ENCODE results near the gene ZNF12.
A peak's percentile ranks its signal among the peaks of the same experiment; 100 is the strongest.
"Not testable (repeated sequence)": the region's sequence is repeated elsewhere in the genome, so short reads cannot be mapped to it uniquely, and the experiment has no call there.

ZNF12 gene

DNA sequence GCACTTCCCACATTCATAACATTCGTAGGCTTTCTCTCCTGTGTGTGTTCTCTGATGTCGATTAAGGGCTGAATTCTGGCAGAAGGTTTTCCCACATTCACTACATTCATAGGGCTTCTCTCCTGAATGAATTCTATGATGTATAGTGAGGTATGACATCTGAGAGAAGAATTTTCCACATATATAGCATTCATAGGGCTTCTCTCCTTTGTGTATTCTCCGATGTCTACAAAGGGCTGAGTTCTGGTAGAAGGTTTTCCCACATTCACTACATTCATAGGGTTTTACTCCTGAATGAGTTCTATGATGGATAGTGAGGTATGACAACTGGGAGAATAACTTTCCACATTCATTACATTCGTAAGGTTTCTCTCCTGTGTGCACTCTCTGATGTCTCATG is 15.6 kb downstream of the ZNF12 start:
- DNase-seq = no peak

DNA sequence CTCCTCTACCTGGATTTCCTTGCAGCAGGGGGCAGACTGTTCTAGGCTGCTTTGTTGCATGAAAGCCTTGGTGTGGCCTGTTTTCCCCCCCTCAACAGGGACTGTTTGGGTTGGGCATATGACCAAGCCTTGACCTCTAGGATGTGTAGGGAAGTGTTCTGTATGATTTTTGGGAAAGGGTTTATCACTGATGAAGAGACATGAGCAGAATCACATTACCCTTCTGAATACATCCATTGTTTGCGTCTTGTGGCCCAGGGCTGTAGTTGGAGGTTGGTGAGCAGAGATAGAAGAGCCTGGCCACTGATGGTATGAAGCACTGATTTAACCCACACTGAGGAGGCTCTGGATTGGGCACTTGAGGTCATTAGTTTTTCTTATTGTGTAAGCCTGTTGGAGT is 26.6 kb downstream of the ZNF12 start:
- no peak for DNase-seq

DNA sequence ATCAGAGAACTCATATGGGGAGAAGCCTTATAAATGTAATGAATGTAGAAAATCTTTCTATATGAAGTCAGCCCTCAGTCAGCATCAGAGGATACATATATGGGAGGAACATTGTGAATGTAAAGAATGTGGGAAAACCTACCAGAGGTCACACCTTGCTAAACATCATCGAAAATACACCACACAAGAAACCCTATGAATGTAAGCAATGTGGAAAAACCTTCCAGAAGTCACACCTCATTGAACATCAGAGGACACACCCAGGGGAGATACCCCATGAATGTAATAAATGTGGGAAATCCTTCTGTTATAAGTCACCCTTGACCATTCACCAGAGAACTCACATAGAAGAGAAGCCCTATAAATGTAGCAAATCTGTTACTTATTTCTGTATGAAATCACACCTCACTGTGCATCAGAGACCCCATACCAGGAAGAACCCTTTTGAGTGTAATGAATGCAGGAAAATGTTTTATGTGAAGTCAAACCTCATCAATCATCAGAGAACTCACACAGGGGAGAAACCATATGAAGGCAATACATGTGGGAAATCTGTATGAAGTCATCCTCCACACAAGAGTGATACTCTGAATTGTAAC is 30.8 kb downstream of the ZNF12 start:
- DNase-seq = no peak

DNA sequence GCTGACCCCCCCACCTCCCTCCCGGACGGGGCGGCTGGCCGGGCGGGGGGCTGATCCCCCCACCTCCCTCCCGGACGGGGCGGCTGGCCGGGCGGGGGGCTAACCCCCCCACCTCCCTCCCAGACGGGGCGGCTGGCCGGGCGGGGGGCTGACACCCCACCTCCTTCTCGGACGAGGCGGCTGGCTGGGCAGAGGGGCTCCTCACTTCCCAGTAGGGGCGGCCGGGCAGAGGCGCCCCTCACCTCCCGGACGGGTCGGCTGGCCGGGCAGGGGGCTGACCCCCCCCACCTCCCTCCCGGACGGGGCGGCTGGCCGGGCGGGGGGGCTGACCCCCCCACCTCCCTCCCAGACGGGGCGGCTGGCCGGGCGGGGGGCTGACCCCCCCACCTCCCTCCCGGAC is 35.9 kb downstream of the ZNF12 start:
- DNase-seq = not testable (repeated sequence)

DNA sequence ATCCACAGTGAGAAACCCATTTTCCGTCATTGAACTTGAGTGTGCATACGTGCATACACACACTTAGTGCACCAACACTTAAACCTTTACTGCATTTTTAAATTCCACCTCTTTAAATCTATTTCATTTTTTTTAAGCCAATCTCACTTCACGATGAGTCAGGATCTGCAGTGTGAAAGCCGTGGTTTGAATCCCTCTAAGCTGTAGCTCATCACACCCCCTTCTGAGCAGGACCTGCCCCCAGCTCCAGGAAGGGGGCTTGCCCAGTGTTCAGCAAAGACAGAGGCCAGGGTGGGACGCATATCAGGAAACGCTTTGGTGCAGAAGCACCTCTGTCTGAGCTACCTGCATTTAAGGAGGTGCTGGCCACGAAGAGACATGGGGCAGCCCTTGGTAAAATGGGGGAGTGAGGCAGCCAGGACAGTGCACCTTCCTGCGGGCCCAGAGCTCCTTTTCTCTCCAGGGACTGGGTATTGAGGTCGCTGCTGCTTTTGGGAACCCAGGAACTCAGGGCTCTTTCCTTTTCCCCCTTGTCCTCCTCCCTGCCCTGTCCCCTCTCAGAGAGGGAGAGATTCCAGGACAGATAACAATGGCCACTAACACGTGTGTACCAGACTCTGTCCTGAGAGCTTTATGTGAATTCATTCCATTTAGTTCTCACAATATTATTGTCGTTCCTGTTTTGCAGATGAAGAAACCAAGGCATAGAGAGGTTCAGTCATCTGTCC is 48.0 kb downstream of the ZNF12 start:
- DNase-seq = no peak

DNA sequence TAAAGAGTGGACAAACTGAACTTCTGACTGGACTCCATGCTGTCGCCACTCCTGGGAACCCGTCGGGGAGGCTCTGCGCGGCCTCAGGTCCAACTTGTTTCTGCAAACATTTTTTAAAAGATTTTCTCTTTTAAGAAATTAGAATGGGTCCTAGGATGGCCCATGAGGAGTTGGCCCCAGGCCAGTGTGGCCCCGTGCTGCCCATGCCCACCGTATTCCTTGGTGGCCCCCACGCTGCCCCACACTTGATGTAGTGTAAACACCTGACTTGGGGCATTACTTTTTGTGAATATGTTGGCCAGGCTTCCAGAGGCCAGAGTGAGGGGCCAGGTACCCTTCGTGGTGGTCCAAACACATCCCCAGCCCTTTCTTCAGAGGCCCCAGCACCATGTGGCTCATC is 50.3 kb downstream of the ZNF12 start:
- DNase-seq = no peak

DNA sequence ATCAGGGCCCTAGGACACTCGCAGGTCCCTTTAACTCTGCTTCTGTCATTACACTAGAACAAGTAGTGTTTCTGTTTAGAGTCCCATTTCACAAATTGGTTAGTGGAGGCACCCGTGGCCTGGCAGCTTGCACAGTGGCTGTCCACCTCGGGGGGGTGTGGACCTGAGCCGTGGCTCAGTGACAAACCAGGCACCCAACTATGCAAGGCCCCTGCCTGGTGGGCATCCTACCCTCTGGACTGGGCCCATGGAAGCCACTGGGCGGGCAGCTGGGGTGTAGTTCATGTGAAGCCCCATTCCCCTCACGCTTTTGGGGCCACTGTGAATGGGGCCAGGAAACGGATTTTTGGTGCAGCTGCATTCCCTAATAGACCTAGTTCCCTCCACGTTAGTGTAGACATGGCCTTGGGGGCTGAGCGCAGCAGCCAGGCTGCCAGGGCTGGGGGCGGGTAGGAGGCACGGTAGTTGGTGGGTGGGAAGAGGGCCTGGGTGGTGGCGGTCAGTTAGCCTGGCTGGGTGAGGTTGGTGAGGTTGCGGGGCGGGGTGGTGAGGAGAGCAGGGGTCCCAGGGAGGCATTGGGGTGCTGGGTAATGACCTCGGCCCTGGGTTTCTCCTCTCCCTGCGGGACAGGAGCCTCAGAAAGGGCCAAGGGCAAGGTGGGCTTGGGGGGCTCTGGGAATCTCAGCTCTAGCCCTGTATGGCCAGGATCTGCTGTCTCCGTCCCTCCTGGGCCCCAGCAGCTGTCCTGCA is 50.9 kb downstream of the ZNF12 start:
- no peak for DNase-seq

DNA sequence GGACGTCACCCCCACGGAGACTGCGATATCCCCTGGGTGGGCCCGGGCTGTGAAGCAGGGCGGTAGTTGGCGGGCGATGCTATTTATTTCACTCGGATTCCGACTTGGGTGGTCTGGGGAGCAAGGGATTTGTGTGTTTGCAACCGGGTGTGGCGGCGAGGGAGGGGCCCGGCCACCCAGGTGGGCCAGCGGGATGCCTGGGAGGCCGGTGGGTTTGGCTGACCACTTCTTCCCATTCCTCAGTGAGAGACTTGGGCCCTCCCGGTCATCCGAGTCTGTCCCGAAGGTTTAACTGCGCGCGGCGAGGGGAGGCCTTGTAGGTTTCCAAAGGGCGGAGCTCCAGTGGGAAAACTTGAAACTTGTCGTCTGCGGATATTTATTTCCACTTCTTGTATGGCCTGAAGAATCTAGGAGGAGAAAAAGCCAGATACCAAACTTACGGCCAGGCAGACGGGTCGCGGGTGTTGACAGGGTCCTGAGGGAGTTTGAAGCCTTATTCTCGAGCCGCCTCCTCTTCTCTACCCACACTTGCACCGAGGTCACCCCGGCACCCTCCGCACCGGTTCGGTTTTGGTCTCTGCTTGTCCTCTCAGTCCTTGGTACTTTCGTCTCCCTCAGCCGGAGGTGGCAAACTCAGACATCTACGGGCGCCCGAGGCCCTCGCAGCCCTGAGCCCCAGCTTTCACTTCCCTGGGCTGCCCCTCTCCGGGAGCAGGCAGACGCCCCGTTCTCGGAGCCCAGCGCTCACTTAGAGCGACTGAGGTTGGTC is 51.7 kb downstream of the ZNF12 start:
- DNase-seq = no peak

DNA sequence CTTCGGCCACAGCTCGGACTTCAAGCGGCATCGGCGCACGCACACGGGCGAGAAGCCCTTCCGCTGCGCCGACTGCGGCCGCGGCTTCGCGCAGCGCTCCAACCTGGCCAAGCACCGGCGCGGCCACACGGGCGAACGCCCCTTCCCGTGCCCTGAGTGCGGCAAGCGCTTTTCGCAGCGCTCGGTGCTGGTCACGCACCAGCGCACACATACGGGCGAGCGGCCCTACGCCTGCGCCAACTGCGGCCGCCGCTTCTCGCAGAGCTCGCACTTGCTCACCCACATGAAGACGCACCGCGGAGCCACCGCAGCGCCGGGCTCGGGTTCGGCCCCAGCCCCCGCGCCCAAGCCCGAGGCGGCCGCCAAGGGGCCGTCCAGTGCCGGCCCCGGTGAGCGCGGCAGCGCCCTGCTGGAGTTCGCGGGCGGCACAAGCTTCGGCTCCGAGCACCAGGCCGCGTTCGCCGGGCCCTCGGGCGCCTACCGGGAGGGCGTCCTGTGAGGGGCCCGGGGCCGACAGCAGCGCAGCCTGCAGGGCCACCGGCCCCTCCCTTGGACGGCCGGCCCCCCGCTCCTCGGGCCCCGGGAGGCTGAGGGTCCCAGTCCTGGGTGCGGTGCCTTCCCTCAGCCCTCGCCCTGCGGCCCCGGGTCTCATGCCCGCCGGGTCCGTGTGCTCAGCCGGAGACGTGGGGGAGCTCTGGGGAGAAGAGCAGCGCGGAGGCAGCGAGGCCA is 52.5 kb downstream of the ZNF12 start:
- peak; percentile 4 for DNase-seq

DNA sequence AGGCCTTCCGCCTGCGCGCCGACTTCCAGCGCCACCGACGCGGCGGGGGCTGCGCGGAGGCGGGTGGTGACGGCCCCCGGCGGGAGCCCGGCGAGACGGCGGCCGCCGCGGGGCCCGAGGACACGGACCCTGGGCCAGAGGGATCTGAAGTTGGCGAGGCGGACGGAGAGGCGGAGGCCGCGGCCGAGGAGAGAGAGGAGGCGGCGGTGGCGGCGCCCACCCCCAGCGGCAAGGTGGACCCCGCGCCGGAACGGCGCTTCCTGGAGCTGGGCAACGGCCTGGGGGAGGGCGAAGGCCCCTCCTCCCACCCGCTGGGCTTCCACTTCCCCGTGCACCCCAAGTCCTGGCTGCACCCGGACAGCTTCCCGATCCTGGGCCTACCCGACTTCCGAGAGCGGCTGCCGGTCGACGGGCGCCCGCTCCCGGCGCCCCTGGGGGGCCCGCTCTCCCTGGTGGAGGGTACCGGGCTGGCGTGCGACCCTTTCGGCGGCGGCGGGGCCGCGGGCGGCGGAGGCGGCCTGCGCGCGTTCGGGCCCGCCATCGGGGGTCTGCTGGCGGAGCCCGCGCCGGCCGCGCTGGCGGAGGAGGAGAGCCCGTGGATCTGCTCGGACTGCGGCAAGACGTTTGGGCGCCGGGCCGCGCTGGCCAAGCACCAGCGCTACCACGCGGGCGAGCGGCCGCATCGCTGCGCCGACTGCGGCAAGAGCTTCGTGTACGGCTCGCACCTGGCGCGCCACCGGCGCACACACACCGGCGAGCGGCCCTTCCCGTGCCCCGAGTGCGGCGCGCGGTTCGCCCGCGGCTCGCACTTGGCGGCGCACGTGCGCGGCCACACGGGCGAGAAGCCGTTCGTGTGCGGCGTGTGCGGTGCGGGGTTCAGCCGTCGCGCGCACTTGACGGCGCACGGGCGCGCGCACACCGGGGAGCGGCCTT is 53.4 kb downstream of the ZNF12 start:
- DNase-seq = peak; percentile 7

DNA sequence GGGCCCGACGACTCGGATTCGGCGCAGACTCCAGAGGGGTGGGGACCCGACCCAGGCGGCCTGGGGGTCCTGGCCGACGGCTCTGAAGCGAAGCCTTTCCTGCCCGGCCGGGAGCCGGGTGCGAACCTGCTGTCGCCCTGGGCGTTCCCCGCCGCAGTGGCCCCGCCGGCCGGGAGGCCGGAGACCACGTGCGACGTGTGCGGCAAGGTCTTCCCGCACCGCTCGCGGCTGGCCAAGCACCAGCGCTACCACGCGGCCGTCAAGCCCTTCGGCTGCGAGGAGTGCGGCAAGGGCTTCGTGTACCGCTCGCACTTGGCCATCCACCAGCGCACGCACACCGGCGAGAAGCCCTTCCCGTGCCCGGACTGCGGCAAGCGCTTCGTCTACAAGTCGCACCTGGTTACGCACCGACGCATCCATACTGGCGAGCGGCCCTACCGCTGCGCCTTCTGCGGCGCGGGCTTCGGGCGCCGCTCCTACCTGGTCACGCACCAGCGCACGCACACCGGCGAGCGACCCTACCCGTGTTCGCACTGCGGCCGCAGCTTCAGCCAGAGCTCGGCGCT is 54.2 kb downstream of the ZNF12 start:
- peak; percentile 9 for DNase-seq

DNA sequence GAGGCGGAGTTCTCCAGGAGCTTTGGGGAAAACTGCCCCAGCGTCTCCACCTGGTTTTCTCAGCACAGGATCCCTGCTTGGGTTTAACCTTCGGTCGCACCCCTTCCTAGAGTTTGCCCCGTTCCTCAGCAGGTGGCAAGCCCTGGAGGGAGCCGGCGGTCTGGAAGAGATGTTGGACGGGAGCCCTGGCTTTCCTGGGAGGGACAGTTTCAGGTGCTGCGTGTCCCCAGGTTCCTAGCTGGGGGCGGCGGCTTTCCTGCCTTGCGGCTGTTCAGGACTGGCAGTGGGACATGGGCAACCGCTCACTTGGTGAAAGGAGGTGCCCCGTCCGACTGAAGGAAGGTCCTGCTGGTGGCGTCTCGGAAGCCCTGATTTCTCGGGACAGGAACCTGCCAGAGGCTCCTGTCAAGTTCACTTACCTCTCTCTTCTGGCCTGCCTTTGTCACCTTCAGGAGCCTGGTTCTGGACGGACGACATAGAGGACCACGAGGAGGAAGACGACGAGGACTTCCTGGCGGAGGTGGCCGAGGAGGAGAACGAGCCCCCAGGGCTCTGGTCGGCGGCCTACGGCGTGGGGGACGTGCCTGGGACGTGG is 54.8 kb downstream of the ZNF12 start:
- peak; percentile 13 for DNase-seq

DNA sequence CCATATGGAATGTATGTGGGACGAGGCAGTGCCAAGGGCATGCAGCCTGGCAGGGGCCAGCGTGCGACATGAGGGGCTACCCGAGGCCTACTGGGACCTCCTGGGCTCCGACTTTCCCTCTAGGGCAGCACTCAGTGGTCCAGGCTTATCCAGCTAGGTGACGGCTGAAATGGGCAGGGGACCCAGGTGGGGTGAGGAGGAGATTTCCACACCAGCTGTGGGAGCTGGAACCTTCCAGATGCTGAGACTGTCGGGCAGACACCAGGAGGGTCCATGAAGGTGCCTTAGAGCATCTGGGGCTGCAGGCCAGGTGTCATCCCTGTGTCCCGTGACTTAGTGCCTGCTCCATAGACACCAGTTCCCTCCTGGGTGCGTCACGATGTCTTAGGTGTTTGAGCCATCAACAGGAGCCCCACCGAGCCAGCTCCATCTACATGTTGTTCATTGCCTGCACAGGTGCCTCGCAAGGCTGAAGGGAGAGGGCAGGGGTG is 56.2 kb downstream of the ZNF12 start:
- DNase-seq = no peak

DNA sequence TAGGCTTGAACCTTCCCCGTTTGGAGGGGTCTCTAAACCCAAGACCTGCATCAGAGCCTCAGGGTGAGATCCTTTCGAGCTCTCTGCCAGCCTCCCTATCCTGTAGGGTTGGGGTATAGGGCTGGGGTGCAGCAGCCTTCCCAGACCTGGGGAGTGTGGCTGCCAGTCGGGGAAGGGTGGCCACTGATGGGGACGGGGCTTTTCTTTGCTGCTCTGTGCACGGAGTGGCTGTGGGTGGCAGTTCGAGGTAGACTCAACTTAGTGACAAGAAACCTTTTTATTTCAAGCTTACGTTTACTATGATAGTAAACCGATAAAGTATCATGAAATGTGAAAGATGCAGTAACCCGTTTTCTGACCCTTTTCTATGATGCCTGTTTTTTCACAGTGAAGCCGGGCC is 56.7 kb downstream of the ZNF12 start:
- DNase-seq = no peak

DNA sequence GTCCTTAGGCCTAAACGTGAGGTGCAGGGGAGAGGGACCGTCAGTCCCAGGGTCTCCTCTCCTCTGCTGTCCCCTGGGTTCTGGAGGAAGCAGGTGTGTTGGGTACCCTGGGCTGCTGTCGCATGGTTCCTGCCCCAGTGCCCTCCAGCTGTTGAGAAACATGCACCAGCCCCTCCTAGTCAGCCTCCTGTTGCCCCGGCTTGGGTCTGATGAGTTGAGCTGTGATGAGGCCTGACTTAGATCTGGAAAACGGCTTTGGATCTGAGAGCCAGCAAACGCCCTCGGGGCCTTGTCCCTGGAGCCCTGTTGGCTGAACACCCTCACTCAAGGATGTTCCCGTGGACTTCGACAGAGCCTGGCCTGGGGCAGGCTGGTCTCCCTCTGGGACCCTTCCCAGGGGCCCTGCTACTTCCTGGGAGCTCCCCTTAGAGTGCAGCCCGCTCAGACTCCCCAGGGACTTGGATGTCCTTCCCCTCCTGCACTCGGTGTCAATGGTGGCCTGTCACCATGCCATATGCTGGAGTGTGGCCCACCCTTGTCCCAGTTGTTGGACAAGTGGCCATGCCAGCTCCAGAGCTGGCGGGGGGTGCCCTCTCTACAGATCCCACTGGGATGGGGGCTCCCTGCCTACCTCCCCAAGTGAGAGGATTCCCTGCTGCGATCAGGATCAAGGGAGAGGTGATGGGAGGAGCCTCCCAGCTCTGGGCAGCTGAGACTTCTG is 57.3 kb downstream of the ZNF12 start:
- no peak for DNase-seq

DNA sequence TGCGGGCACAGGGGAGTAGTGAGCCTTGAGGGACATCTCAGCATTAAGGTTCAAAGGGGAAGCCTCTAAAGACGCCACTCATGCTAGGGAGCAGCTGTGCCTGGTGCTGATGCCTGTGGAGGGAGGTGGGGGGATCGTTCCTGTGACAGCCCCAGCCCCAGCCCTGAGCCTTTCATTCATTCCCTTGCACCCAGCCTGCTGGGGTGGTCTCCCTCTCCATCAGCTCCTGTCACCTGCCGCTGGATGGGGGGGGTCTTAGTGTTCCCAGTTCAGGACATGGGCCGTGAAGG is 58.0 kb downstream of the ZNF12 start:
- no peak for DNase-seq

DNA sequence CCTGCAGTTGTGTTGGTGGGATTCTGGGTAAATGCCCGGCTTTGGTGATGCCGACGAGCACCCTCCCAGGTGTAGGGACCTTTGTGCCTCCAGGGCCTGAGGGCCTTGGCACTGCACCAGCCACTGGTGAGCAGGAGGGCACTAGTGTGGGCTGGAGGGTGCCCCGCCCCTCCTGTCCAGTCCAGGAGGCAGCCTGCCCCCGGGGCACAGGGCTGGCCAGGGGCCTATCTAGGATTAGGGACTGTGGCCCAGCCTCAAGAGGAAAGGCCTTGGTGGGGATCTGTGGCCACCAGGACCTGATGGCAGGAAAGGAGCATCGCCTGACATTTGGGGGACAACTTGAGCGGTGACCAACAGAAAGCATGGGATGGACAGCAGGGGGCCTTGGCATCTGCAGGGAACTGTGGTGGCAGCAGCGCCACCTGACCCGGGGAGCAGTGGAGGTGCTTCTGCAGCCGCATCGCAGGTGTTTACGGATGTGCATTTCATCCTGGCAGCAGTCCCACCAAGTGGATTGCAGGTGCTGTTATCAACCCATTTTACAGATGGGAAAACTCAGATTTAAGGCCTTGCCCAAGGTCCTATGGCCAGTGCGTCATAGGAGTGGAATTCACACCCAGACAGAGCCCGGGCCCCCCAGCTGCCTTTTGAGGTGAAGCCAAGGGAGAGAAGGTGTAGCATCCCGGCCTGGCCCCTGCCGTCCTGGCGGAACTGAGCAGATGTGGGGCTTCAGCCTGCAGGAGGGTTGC is 58.5 kb downstream of the ZNF12 start:
- DNase-seq = no peak

DNA sequence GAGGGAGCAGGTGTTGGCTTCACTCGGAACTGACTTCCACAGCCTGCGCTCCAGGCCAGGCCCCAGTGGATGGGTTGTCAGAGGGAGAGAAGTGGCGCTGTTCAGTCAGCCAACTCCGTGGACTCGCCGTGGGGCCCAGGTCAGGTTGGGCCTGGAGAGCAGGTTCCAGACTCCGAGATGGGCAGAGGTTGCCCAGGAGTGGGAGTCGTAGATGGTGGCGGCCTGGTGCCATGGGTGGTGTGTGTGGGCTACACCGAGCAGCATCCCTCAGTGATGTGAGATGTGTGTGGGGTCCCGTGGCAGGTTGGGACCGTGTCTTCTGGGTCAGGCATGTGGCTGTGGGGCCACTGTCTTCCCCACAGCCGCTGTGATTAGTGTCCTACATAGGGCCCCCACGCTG is 59.2 kb downstream of the ZNF12 start:
- no peak for DNase-seq

DNA sequence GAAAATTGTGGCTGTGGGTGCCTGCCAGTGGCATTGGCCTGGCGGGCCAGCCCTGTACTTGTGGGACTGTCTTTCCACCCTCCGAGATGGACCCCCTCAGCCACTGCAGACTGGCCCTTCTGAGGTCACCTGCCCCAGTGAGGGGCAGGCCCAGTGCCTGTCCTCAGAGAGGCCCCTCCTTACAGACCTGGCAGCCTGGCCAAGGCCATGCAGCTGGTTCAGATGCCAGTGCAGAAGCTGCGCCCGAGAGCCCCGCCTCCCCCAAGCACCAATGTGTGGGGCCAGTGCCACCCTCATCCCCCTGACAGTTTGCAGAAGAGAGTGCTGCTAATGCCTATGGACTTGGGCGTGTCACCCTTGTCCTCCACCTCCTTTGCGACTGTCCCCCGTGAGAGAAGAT is 59.7 kb downstream of the ZNF12 start:
- no peak for DNase-seq
